ENCODE data around the gene CDC6.

CDC6 gene, protein sequence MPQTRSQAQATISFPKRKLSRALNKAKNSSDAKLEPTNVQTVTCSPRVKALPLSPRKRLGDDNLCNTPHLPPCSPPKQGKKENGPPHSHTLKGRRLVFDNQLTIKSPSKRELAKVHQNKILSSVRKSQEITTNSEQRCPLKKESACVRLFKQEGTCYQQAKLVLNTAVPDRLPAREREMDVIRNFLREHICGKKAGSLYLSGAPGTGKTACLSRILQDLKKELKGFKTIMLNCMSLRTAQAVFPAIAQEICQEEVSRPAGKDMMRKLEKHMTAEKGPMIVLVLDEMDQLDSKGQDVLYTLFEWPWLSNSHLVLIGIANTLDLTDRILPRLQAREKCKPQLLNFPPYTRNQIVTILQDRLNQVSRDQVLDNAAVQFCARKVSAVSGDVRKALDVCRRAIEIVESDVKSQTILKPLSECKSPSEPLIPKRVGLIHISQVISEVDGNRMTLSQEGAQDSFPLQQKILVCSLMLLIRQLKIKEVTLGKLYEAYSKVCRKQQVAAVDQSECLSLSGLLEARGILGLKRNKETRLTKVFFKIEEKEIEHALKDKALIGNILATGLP

DNA sequence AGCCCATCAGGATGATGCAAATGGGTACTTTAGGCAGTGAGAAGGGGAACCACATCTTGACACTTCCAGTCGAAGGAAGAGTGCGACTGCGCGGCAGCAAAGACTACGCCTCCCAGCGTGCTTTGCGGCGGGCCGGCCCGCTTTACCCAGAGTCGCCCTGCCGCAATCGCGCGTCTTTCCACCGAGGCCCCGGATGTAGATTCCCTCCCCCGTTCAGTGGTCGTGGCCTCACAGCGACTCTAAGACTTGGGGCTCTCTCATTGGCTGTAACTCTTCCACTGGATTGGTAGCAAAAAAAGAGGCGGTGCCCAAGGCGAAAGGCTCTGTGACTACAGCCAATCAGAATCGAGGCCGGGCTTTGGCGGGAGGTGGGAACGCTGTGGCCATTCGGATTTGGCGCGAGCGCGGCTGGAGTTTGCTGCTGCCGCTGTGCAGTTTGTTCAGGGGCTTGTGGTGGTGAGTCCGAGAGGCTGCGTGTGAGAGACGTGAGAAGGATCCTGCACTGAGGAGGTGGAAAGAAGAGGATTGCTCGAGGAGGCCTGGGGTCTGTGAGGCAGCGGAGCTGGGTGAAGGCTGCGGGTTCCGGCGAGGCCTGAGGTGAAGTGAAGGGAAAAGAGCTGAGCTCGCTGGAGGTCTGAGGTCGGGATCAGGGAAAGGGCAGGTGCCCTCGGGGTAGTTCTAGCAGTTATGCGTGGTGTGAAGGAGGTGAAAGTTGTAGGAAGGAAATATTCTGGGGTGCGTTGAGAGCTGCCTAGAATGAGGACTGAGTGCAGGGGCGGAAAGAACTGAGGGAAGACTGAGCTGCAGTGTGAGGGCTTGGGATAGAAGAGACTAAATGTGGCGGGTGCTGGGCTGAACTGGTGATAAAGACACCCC is at the start of gene CDC6:
CDC6 (plus strand) TSS at position 386 of the 876 bp plus-strand sequence. CDS start 1,542 bp downstream, outside the sequence.
- TF ChIP-seq, protein P1, sequence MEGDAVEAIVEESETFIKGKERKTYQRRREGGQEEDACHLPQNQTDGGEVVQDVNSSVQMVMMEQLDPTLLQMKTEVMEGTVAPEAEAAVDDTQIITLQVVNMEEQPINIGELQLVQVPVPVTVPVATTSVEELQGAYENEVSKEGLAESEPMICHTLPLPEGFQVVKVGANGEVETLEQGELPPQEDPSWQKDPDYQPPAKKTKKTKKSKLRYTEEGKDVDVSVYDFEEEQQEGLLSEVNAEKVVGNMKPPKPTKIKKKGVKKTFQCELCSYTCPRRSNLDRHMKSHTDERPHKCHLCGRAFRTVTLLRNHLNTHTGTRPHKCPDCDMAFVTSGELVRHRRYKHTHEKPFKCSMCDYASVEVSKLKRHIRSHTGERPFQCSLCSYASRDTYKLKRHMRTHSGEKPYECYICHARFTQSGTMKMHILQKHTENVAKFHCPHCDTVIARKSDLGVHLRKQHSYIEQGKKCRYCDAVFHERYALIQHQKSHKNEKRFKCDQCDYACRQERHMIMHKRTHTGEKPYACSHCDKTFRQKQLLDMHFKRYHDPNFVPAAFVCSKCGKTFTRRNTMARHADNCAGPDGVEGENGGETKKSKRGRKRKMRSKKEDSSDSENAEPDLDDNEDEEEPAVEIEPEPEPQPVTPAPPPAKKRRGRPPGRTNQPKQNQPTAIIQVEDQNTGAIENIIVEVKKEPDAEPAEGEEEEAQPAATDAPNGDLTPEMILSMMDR (IDR thresholded peaks at IDR 0.05; ENCODE audit: low read length, missing control alignments) = no peak
- peak; percentile 99 for DNase-seq (ENCODE audit: low read depth)
- H3K4me3 ChIP-seq (replicated peaks; ENCODE audit: low read depth, low read length) = peak within 1 kb of the TSS; percentile 67

DNA sequence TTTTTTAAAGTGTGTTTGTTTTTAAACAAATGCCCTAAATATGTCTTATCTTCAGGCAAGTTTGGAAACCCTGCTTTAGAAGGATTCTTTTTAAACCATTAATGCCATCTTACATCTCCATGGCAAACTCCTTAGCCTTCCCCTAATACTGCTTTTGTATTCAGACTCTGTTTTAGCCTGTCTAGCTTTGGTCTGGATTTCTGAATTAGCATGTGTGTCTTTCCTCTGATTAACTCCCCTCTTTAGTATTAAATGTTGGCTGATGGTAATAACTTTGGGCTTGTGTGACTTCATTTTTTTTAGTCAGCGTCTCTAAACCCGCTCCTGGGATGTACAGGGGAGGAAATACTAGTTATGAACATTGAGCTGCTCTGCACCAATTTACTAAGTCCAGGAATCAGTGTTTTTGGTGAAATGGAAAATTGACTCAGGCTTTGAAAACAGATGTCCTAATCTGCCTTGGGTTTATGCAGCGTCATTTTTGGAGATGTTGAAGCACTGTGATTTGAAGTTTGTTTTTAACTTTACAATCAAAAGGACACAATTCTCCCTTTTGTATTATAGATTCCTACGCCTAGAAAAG is 46.3 kb upstream of the CDC6 start:
- H3K4me3 ChIP-seq (replicated peaks; ENCODE audit: low read depth, low read length) = no peak overlapping the region
- DNase-seq (ENCODE audit: low read depth) = no peak
- TF ChIP-seq, protein P1 (IDR thresholded peaks at IDR 0.05; ENCODE audit: low read length, missing control alignments) = no peak

DNA sequence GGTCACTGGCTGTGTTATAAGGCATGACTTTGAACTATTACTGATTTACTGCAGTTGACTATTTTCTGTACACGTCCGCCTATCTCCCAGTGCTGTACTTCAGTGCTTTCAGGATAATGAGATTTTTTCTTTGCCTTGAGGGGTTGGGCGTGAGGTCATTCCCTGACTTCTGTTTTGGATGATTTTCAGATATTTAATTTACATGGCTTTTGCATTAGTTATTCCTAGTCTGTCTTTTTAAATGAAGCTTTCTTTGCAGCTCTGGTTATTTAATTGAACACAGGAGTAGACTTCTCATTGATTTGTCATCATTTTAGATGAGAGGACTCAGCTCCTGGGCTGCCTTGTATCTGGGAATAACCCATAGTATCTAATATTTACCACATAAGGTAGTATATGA is 44.9 kb upstream of the CDC6 start:
- TF ChIP-seq, protein P1 (IDR thresholded peaks at IDR 0.05; ENCODE audit: low read length, missing control alignments) = no peak
- DNase-seq (ENCODE audit: low read depth) = no peak
- H3K4me3 ChIP-seq (replicated peaks; ENCODE audit: low read depth, low read length) = no peak overlapping the region

DNA sequence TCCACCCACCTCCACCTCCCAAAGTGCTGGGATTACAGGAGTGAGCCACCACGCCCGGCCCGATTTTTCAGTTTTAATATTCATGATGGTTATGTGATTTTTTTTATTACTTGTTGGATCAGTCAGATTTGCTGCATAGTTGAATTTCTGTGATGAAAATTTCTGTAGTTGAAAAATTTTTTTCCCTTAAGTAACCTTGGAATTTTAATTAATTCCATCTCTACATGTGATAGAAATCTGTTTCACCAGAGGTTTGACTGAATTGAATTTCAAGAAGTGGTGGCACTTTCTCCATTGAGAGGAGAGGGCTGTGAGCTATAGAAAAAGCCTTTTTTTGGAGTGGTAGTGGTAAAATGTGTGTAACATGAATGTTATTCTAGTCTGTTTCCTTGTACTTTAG is 43.9 kb upstream of the CDC6 start:
- no peak overlapping the region for H3K4me3 ChIP-seq (replicated peaks; ENCODE audit: low read depth, low read length)
- no peak for DNase-seq (ENCODE audit: low read depth)
- TF ChIP-seq, protein P1 (IDR thresholded peaks at IDR 0.05; ENCODE audit: low read length, missing control alignments) = no peak

DNA sequence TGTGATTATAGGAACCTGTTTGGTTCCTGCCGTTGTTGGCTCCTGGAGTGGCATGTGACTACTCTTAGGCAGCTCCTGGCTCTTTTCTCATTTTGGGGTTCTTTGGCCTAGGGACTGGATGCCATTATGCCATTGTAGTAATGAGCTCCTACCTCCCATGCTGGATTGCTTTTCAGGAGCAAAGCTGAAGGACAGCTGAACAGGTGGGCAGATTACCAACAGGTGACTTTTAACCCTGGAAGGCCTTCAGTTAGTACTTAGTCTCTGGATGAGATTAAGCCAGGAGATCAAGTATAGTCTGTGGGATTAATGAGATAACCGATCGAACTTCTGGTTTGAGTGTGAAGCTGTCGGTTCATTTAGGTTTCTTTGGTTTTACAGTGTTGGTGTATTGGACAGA is 43.4 kb upstream of the CDC6 start:
- TF ChIP-seq, protein P1 (IDR thresholded peaks at IDR 0.05; ENCODE audit: low read length, missing control alignments) = no peak
- H3K4me3 ChIP-seq (replicated peaks; ENCODE audit: low read depth, low read length) = no peak overlapping the region
- DNase-seq (ENCODE audit: low read depth) = no peak

DNA sequence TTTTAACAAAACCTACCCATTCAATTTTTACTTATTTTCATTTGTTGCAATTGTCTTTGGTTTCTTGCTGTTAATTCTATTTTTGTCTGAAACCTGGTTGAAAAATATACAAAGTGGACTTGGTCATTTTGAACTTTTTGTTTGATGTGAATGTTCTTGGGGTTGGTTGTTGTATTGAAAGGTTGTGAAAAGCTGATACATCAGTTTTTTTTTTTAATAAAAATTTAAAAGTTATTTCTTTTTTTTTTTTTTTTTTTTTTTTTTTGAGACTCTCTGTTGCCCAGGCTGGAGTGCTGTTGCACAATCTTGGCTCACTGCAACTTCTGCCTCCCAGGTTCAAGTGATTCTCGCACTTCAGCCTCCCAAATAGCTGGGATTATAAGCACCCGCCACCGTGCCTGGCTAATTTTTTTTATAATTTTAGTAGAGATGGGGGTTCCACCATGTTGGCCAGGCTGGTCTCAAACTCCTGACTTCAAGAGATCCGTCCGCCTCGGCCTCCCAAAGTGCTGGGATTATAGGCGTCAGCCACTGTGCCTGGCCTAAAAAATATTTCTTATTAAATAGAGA is 39.7 kb upstream of the CDC6 start:
- H3K4me3 ChIP-seq (replicated peaks; ENCODE audit: low read depth, low read length) = no peak overlapping the region
- TF ChIP-seq, protein P1 (IDR thresholded peaks at IDR 0.05; ENCODE audit: low read length, missing control alignments) = no peak
- DNase-seq (ENCODE audit: low read depth) = peak; percentile 10

All from fibroblast of pulmonary artery (primary cell).